ENCODE measurements around the gene AGAP5. TPM values are rescaled to one million over a fixed set of nuclear protein-coding genes. Genes with fewer than 3 reads are reported as not detected.

AGAP5 gene
- total and polyA plus RNA-seq, 9 of the 15 experiments (the other 6 are each of a cell fraction or from before 2014, with no cell fraction given): 0.32 to 7.5 (median 5.3) TPM

DNA sequence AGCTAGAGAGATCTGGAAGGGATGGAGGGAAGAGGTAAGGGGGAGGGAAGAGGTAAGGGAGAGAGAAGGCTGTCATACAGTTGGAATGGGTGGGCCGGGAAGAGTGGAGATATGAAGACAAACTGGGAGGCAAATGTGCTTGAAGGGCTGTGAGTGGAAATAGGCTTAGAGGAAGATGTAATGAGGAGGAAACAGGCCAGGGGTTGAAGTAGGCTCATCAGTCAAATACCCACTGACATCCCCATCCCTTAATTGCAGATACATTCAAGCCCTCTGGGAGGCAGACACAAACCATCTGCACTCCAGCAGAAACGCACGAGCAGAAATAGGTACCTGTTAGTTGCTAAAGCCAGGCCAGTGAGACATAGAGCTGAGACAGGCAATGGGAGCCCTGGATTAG lies 44.2 kb downstream of the AGAP5 start (continued):
- TF ChIP-seq, protein P1, sequence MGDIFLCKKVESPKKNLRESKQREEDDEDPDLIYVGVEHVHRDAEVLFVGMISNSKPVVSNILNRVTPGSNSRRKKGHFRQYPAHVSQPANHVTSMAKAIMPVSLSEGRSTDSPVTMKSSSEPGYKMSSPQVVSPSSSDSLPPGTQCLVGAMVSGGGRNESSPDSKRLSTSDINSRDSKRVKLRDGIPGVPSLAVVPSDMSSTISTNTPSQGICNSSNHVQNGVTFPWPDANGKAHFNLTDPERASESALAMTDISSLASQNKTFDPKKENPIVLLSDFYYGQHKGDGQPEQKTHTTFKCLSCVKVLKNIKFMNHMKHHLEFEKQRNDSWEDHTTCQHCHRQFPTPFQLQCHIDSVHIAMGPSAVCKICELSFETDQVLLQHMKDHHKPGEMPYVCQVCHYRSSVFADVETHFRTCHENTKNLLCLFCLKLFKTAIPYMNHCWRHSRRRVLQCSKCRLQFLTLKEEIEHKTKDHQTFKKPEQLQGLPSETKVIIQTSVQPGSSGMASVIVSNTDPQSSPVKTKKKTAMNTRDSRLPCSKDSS (IDR thresholded peaks at IDR 0.05; ENCODE audit: low read depth, partially characterized antibody): peak; percentile 22
- TF ChIP-seq, protein P2, sequence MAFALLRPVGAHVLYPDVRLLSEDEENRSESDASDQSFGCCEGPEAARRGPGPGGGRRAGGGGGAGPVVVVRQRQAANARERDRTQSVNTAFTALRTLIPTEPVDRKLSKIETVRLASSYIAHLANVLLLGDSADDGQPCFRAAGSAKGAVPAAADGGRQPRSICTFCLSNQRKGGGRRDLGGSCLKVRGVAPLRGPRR (CRISPR knock-in tag; IDR thresholded peaks at IDR 0.05): no peak
- TF ChIP-seq MAFK (IDR thresholded peaks at IDR 0.05; ENCODE audit: low read length) (peak; percentile 15; the same call in 1 of the 2 replicates), FOXK1 (CRISPR knock-in tag; IDR thresholded peaks at IDR 0.05; ENCODE audit: borderline replicate concordance) (no peak), ATF1 (CRISPR knock-in tag; IDR thresholded peaks at IDR 0.05) (no peak), ATF1 (tag; IDR thresholded peaks at IDR 0.05) (no peak), SOX6 (IDR thresholded peaks at IDR 0.05) (no peak), RBM39 (optimal IDR thresholded peaks at IDR 0.05; ENCODE audit: low read depth, low read length) (no peak)
- TF ChIP-seq, protein P3, sequence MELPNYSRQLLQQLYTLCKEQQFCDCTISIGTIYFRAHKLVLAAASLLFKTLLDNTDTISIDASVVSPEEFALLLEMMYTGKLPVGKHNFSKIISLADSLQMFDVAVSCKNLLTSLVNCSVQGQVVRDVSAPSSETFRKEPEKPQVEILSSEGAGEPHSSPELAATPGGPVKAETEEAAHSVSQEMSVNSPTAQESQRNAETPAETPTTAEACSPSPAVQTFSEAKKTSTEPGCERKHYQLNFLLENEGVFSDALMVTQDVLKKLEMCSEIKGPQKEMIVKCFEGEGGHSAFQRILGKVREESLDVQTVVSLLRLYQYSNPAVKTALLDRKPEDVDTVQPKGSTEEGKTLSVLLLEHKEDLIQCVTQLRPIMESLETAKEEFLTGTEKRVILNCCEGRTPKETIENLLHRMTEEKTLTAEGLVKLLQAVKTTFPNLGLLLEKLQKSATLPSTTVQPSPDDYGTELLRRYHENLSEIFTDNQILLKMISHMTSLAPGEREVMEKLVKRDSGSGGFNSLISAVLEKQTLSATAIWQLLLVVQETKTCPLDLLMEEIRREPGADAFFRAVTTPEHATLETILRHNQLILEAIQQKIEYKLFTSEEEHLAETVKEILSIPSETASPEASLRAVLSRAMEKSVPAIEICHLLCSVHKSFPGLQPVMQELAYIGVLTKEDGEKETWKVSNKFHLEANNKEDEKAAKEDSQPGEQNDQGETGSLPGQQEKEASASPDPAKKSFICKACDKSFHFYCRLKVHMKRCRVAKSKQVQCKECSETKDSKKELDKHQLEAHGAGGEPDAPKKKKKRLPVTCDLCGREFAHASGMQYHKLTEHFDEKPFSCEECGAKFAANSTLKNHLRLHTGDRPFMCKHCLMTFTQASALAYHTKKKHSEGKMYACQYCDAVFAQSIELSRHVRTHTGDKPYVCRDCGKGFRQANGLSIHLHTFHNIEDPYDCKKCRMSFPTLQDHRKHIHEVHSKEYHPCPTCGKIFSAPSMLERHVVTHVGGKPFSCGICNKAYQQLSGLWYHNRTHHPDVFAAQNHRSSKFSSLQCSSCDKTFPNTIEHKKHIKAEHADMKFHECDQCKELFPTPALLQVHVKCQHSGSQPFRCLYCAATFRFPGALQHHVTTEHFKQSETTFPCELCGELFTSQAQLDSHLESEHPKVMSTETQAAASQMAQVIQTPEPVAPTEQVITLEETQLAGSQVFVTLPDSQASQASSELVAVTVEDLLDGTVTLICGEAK (IDR thresholded peaks at IDR 0.05): 0 out of 2 replicates have a peak, but pooled peaks have one; percentile 31
- TF ChIP-seq, protein P3 (CRISPR knock-in tag; IDR thresholded peaks at IDR 0.05): no peak
